HG03196 (cell line): ENCODE results near the gene OR10H5.
"Not testable (repeated sequence)": the region's sequence is repeated elsewhere in the genome, so short reads cannot be mapped to it uniquely, and the experiment has no call there.

Source experiments
- ATAC-seq: cut with Tn5 transposase; IDR thresholded peaks from one replicate; pipeline ENCODE4 v1.9.1; 2021; ENCODE audit not compliant: unreplicated experiment

Gene OR10H5, protein sequence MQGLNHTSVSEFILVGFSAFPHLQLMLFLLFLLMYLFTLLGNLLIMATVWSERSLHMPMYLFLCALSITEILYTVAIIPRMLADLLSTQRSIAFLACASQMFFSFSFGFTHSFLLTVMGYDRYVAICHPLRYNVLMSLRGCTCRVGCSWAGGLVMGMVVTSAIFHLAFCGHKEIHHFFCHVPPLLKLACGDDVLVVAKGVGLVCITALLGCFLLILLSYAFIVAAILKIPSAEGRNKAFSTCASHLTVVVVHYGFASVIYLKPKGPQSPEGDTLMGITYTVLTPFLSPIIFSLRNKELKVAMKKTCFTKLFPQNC

DNA sequence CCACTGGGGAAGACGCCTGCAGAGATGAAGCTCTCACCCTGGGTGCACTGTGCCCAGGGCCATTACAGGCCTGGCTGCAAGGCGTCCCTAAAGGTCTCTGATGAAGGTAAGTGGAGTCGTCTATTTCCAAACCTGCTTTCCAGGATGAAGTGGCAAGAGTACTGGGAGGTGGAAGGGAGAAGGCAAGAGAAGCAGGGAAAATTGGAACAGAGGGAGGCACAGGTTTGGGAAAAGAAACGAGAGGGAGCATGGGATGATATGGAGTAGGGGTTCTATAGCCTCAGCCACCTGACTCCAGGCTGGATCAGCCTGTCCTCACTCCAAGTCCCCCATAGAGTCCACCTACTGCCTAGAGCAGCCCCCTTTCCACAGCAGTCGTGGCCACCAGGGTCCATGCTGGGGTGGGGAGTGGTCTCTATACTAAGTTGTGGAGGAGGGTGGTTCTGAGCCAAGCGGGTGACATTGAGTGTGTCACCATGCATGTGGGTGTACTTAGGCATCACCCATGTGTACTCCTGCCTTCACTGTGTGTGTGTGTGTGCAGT is at the start of gene OR10H5:
OR10H5 (plus strand) TSS at position 51 of the 545 bp plus-strand sequence. CDS start 6,388 bp downstream, outside the sequence.
- no peak for ATAC-seq

DNA sequence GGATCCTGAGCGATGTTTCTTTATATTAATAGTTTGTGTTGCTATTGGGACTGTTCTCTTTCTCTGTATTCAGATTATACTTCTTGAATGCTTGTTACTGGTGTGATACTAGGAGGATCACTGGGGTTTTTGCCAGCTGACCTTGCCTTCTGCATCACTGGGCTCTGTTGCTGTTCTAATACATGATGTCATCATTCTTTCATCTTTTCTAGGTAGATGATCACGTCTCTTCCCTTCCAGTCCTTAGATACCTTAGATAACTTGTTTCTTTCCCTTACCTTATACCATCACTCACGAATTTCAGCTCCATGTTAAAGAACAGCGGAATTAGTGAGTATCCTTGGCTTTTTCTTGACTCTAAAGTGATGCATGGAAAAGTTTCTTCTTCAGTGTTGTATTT is 49.7 kb upstream of the OR10H5 start, which contains the start of gene OR10H3:
OR10H3 (plus strand) TSS at position 264 of the 400 bp plus-strand sequence. CDS start 3,408 bp downstream, outside the sequence.
- ATAC-seq, result no peak

DNA sequence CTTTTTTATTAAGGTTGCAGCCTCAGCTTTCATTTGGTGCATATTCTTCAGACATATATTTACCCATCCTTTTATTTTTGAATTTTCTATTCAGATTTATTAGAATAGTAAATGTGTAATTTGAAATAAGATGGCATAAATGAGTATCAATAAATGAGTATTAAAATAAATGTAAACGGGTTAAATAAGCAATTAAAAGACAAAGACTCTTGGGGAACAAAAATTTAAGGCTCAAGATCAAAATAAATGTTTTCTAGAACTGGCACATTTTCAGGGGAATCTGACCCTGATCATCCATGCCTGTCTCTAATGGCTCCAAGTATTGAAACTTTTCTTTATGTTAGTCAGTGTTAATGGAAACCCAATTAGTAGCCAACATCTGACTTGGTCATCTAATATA is 46.7 kb upstream of the OR10H5 start:
- ATAC-seq, result no peak

DNA sequence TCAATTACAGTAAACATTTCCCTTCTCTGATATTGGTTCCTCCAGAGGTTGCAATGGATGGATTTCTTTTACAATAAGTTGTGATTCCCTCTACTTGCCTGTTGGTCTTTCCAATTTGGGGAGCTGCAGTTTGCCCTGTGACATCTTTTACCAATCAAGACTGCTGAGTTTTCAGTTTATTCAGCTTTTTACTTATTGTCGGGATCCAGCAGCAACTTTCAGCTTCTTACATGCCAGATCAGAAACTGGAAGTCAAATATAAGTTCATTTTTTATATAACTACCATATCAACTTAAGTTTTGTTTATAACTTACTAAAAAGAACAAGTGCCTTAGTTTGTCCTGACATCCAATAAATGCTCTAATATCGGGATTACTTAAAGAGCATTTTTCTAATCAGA is 39.2 kb upstream of the OR10H5 start:
- ATAC-seq, result no peak

DNA sequence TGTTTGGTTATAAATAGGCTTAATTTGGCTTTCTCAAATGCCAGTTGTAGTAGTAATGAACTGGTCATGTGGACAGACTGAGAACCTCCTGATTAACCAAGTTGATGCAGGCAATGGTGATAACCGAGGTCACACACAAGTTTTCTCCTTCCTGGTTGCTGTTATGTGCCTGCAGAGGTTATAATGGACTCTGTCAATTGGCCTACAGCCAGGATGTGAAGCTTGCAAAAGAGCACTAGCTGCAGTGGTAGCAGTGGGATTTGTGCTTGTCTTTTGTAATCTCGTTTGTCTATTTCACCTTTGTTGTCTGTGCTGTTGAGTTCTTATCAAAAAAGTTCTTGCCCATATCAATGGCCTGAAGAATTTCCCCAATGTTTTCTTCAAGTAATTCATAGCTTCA is 29.1 kb upstream of the OR10H5 start:
- ATAC-seq, result no peak

DNA sequence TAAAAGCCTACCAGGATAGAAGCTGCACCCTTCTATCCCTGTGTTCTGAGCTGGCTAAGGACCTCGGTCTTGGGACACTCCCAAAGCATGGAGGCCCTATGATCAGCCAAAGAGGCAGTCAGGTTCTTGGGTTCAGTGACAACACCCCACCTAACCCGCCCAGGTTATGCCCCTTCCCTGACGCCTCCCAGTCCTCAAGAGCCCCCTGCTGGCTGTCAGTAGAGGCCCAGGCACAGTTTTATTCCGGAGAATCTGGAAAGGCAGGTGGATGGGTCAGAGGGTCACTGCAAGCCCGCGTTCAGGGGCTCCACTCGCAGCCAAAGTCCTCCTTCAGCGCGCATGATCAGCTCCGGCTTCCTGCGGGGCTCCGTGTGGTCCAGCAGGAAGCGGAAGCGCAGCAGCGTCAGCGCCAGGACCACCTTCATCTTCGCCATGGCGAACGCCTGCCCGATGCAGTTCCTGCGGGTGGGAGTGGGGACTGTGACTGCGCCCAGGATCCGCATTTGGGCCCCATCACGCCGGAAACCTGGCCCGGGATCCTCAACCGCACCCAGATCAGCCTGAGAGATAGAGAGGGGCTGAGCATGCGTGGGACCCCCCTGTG is 27.4 kb upstream of the OR10H5 start:
- no peak for ATAC-seq

DNA sequence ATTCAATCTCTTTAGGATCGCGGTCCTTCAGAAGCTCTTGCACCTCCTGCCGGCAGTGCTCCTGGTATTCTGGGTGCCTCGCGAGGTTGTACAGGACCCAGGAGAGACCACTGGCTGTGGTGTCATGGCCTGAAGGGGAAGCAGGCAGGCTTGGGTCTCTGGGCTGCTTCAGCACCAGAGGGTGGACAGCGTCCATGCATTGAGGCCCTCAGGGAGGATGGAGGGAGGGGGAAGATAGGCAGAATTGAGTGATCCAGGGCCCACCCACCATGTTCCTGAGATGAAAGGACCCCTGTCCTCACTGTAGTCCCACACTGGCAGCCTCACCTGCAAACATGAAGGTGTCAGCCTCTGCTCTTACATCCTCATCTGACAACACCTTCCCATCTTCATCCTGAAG is 17.9 kb upstream of the OR10H5 start:
- no peak for ATAC-seq

DNA sequence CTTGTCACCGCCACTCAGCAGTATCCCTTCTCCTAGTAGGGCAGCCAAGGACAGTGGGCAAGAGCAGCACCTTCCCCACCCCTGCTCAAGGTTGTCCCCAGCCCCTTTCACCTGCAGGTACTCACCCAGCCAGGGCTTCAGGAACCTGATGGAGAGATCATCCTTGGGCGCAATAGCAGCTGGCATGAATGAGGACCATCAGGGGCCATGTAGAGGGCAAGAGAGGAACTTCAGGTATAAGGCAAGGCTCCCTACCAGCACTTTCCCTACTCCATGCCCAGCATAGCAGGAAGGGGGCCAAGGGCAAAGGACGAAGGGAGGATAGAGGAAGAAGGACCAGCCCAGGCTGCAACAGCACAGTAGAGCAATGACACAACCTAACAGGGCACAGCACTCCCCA is 13.3 kb upstream of the OR10H5 start:
- ATAC-seq, result not testable (repeated sequence)

DNA sequence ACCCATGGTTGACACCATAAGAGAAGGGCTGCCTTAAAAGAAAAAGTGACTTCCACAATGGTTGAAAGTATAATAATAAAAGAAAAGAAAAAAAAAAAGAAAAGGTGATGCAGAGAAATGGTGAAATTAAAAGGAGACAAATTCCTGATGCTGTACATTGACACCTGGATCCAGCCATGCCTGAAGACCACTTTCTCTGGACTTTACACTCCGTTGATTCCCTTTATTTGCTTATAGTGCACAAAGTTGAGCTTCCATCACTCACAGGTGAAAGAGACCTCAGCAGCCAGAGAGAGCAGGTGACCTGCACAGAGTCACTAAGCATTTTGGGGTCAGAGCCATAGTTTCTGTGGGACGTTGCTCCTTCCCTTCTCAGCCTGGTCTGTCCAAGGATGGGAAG is 12.2 kb upstream of the OR10H5 start:
- no peak for ATAC-seq

DNA sequence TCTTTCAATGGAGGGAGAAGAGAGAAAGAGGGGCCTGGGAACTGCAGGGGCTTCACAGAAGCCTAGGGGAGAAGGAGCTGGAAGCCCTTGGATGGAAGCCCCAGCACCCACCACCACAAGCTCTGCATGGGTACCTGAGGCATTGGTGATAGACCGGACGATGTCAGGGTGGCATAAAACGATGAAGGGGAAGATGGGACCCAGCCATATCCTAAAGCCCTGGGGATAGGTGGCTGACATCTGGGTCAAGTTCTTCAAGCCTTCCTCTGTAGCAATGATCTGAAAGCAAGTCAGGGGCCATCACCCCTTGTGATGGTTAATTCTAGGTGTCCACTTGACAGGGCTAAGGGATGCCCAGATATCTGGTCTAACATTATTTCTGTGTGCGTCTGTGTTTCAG is 11.2 kb upstream of the OR10H5 start:
- ATAC-seq, result no peak

DNA sequence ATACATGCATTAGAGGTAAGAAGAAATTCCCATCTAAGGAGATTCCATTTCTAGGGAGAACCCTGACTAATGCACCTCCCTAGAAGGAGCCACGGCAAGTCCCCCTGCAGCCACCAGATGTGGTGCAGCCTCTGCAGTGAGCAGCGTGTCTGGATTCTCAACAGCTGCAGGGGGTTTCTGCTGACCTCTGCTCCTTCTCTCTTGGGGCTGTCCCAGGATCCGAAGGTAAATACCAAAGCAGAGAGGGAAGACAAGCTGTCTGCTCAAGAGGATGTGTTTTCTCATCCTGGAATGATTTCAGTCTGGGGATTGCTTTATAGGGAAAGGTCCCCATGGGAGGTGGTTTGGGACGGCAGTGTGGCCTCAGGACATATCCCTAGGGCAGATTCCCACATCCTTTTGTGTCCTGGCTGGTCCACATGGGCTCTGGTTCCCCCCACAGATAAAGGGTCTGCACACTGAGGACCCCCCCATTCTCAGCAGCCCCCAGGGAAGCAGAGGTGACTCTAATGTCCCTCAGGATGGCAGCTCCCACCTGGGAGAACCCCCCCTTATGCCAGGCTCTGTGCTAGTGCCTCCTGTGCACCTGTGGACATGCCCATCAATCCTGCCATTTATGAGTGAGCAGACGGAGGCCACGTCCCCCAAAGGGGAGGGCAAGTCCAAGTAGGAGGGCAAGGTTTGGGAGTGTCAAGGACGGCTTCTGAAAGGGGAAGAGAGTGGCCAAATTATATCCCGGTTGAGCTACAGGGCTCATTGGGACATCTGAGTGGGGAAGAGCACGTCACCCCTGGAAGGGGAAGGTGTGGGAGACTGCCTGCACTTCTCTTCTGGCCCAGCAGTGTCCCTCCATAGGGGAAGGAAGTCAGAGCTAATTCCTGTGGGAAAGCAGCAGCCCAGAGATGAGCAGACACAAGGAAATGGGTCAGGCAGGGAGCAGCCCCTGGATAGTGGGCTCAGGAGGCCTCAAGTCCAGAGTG is 10.2 kb upstream of the OR10H5 start:
- ATAC-seq, result no peak

DNA sequence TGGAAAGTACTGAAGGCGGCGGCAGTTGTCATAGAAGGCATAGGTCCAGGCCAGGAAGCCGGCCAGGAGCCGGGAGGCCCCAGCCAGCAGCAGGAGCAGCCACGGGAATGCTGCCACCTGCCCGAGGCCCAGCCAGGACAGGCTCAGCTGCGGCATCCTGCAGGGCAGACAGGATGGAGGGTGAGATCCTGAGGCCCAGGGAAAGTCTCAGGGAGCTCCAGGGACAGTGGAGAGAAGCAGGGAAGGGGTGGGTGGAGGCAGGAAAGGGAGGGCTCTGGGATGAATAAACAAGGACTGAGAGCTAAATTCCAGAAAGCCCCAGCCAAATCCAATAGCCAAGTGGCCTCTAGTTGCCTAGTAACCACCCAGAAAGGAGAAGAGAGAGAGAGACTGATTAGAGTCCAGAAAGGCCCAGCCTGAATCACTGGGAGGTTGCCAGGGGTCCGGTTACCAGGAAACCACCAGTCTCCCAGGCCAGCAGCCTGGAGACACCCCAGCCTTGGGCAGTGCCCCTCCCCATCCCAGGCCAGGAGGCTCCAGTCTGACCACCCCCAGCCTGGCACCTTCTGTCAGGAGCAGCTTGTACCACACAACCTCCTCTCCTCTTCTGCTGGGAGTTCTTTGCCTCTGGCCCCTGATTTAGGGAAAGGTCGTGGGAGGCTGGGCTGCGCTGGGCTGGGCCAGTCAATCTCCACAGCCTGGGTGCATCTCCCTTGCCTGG is 7.5 kb upstream of the OR10H5 start:
- no peak for ATAC-seq

DNA sequence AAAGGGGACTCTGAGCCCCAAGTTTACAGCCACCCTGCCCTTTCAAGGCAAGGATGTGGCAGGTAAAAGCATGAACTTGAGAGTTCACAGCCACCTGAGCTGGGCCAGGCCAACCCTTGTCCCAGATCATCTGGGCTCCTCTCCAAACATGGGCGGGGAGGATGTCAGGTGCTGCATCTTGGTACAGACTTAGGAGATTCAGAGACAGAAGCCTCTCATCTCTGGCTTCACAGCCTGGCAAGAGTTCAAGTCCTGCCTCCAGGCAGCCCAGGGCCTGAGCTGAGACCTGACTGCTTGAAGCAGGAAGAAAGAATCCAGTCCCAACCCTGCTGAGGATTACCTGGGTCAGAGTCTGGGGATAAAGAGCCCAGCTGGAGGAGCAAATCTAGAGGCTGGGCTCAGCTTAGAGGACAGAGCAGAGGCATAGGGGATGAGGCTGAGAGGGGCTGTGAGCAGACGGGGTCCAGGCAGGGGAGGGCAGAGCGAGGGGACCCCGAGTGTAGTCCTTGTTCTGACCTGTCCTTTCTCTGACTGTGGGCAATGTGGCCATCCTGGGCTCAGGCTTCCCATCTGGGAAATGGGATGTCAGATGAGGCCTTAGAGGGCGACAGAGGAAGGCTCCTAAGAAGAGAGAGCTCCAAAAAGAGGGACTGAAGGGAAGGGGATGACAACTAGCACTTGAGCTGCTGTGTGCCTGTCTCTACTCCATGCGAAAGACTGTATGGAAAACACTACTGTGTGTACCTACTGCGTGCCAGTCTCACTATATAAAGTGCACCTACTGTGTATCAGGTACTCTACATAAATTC is 6.6 kb upstream of the OR10H5 start:
- no peak for ATAC-seq

DNA sequence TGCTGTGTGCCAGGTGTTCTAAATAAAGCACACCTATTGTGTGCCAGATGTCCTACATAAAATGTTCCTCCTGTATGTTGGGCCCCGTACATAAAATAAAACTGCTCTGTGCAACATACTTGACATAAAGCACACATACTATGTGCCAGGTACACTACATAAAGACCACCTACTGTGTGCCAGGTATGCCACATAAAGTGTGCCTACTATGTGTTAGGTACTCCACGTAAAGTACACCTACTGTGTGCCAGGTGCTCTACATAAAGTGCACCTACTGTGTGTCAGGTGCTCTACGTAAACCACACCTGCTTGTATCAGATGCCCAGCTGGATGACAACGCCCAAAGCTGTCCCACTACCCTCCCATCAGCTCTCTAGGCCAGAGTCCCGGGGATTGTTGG is 5.8 kb upstream of the OR10H5 start:
- no peak for ATAC-seq

DNA sequence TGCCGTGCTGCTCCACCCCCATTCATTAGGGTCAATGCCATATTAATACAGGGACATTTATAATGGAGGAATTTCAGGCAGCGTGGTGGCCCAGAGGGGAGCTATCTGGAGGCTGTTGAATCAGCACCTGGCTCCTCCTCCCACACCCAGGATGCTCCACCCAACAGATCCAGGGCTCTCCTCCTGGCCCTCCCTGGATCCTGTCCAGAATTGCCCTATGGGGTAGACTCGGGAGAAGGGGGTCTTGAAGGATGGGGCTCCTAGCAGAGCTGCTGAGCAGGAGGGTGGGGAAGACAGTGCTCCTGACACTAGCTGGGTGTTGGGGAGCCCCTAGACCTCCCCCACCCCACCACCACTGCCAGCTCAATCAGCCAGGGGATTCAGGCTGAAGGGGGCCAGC is 5.2 kb upstream of the OR10H5 start:
- ATAC-seq, result no peak

DNA sequence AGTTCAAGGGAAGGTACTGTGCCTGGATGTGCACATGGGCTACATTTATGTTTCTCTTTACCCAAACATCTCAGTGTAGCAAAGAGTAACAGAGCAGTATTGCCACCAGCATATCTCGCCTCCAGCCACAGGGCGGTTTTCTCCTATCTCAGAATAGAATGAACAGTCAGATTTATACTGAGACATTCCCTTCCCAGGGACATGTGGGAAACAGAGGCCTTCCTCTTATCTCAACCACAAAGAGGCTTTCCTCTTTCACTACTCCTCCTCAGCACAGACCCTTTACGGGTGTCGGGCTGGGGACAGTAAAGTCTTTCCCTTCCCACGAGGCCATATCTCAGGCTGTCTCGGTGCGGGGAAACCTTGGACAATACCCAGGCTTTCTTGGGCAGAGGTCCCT is 4.6 kb upstream of the OR10H5 start:
- ATAC-seq, result not testable (repeated sequence)

DNA sequence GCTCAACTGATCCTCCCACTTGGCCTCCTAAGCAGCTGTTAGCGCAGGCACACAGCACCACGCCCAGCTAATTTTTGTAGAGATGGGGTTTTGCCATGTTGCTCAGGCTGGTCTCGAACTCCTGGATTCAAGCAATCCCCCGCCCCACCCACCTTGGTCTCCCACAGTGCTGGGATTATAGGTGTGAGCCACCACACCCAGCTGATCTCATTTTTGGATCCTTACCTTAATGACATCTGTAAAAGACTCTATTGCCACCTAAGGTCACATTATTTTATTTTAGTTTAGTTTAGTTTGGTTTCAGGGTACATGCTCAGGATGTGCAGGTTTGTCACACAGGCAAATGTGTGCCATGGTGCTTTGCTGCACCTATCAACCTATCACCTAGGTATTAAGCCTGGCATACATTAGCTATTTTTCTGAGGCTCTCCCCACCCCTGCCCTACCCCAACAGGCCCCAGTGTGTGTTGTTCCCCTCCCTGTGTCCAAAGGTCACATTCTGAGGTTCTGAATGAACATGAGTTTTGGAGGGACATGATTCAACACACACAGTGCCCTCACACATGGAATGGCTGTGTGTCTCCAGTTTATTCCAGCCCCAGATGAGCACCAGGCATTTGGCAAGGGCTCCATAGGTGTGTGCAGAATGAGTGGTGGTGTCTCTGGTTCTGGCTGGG is 1.3 kb downstream of the OR10H5 start:
- no peak for ATAC-seq

DNA sequence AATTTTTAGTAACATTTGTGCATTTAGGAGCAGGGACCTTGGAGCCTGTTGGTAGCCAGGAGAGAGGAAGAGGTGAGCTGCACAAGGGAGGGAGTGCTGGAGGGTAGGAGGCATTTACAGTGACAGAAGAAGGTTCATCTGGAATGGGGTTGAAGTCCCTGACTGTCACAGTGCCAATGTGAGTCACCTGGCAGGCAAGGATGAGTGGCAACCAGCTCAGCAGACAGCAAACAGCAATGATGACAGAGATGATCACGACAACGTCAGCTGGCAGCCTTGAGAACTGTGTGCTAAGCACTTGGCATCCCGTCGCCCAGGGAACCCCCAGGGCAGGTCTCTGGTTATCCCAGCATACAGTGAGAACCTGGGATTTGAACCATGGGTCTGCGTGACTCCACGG is 2.6 kb downstream of the OR10H5 start:
- ATAC-seq, result no peak

DNA sequence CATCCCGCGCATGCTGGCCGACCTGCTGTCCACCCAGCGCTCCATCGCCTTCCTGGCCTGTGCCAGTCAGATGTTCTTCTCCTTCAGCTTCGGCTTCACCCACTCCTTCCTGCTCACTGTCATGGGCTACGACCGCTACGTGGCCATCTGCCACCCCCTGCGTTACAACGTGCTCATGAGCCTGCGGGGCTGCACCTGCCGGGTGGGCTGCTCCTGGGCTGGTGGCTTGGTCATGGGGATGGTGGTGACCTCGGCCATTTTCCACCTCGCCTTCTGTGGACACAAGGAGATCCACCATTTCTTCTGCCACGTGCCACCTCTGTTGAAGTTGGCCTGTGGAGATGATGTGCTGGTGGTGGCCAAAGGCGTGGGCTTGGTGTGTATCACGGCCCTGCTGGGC is 6.8 kb downstream of the OR10H5 start:
- not testable (repeated sequence) for ATAC-seq
